ENCODE data around the gene TSPAN9.

TSPAN9 gene

DNA sequence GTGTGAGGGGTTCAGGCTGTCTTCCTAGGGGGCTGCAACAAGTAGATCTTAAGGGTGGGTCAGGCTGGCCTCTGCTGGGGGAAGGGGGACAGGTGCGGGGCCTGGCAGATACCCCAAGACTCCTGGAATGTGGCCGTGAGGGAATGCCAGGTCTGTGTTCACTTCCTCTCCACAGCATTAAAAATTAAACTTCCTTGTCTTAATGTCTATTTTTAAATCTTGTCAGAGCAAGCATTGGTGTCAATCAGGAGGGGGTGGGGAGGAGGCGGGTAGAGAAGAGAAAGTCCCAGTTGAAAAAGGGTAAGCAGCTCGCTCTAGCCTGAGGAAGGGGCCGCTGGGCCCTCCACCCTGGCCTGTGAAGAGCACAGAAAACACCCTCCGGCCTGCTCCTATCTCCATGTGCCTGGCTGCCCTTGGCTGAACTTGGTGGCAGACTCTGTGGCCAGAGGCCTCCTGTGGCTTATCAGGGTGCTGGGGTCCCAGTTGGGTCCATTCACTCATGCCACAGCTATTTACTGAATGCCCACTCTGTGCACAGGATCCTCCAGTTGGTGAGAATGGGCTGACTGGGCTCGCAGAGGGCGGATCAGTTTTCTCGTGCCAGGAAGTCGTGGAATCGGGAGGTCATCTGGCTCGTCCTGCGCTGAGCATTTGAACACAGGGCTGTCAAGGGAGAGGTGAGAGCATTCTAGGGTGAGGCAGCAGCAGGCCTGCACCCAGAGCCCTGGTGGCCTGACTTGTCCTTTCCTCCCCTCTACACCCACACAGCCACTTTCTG is 128.8 kb downstream of the TSPAN9 start:
- no peaks in the 10 kb centered on the region for H3K36me3 Mint-ChIP-seq
- no peak for DNase-seq (ENCODE audit: low spot score in 2 of 2)
- H3K9me3 Mint-ChIP-seq: no peaks in the 10 kb centered on the region
- ATAC-seq (ENCODE audit: low read depth): no peak
- H3K27me3 Mint-ChIP-seq: peaks cover 21% of the 10 kb centered on the region
- peaks cover 13% of the 10 kb centered on the region for H3K4me1 Mint-ChIP-seq
- no peak overlapping the region for H3K4me3 Mint-ChIP-seq
- no peak overlapping the region for H3K27ac Mint-ChIP-seq

GRCh38 chr12:3206536-3207072 is 129.4 kb downstream of the TSPAN9 start:
- Mint-ChIP-seq H3K27ac (no peak overlapping the region), H3K4me3 (no peak overlapping the region), H3K4me1 (peaks cover 8% of the 10 kb centered on the region), H3K27me3 (peaks cover 16% of the 10 kb centered on the region), H3K36me3 (no peaks in the 10 kb centered on the region), H3K9me3 (no peaks in the 10 kb centered on the region)
- ATAC-seq (ENCODE audit: low read depth) (no peak), DNase-seq (ENCODE audit: low spot score in 2 of 2) (no peak)

DNA sequence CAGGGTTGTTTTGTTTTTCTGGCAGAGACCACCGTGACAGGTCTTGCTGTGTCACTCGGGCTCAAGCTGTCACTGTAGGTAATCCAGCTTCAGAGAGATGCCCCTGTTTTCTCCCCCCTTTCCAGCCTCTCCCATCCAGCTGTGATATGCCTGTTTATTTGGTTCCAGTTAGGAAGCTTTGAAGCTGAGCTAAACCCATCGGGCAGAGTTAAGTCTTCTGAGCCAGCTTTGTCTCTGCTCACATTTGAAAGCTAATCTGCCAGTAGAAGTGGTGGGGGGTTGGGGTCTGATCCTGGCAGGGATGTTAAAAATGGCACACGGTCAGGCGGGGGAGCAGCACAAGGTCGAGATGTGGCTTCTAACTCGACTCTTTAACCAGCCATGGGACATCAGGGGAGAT is 130.0 kb downstream of the TSPAN9 start:
- Mint-ChIP-seq H3K27ac (no peak overlapping the region), H3K4me1 (peaks cover 8% of the 10 kb centered on the region), H3K4me3 (no peak overlapping the region), H3K36me3 (no peaks in the 10 kb centered on the region), H3K27me3 (peaks cover 16% of the 10 kb centered on the region), H3K9me3 (no peaks in the 10 kb centered on the region)
- ATAC-seq (ENCODE audit: low read depth) (no peak), DNase-seq (ENCODE audit: low spot score in 2 of 2) (no peak)

DNA sequence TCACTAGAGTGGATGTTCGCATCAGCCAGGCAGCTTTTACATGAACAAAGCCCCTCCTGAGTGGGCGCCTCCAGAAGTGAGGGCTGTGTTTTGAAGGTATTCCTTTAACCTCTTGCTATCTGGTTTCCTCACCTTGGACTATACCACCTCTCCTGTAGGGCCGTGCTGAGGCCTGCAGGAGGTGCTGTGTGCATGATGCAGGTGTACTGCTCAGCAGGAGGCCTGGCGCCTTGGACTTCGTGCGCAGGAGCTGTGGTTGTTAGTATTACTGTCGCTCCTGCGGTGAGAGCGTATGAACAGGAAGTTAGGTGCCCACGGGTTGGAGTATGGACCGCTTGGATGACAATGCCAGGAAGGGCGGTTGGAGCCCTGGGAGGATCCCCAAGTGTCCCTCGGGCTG is 130.7 kb downstream of the TSPAN9 start:
- DNase-seq (ENCODE audit: low spot score in 2 of 2) (no peak), ATAC-seq (ENCODE audit: low read depth) (no peak)
- Mint-ChIP-seq H3K4me3 (no peak overlapping the region), H3K9me3 (no peaks in the 10 kb centered on the region), H3K27ac (no peak overlapping the region), H3K4me1 (peaks cover 7% of the 10 kb centered on the region), H3K36me3 (no peaks in the 10 kb centered on the region), H3K27me3 (peaks cover 15% of the 10 kb centered on the region)

DNA sequence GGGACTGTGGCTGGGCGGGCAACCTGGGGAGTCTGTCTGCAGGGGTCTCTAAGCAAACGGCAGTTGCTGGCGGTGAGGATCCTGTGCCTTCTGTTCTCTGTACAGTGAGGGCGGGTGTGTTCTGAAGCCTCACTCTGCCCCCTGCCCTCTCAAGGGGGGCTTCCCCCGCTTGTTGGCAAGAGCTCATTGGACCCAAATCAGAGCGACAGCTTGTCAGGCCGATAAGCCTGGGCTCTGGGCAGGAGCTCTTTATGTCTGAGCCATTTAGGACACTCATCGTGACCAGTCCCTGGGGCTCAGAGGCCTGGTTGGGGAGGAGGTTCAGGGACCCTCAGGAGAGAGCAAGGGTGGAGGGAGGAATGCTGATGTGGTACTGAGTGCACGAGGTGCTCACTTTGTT is 136.0 kb downstream of the TSPAN9 start:
- Mint-ChIP-seq H3K36me3 (no peaks in the 10 kb centered on the region), H3K4me3 (no peak overlapping the region), H3K27me3 (peaks cover 2% of the 10 kb centered on the region), H3K27ac (no peak overlapping the region), H3K4me1 (peaks cover 18% of the 10 kb centered on the region), H3K9me3 (no peaks in the 10 kb centered on the region)
- no peak for DNase-seq (ENCODE audit: low spot score in 2 of 2)
- no peak for ATAC-seq (ENCODE audit: low read depth)

DNA sequence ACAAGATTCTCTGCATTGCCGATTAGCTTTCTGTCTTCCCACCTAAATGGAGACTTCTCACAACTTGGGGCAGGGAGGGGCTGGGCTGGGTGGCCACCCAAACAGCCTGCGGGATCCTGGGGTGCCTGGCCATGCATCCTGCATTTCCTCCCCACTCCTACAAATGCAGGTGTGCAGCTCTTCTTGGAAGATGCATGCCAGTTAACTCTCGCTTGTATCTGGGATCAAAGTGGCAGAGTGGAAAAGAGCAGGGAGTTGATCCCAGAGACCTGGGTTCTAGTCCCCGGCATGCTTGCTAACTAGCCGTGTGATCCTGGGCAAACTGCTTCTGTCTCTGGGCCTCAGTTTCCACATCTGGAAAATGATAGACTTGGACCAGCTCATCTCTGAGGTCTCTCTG is 136.6 kb downstream of the TSPAN9 start:
- H3K4me3 Mint-ChIP-seq: no peak overlapping the region
- ATAC-seq (ENCODE audit: low read depth) (no peak), DNase-seq (ENCODE audit: low spot score in 2 of 2) (no peak)
- H3K9me3 Mint-ChIP-seq: no peaks in the 10 kb centered on the region
- no peak overlapping the region for H3K27ac Mint-ChIP-seq
- H3K36me3 Mint-ChIP-seq: no peaks in the 10 kb centered on the region
- H3K27me3 Mint-ChIP-seq: peaks cover 2% of the 10 kb centered on the region
- H3K4me1 Mint-ChIP-seq: peaks cover 21% of the 10 kb centered on the region

DNA sequence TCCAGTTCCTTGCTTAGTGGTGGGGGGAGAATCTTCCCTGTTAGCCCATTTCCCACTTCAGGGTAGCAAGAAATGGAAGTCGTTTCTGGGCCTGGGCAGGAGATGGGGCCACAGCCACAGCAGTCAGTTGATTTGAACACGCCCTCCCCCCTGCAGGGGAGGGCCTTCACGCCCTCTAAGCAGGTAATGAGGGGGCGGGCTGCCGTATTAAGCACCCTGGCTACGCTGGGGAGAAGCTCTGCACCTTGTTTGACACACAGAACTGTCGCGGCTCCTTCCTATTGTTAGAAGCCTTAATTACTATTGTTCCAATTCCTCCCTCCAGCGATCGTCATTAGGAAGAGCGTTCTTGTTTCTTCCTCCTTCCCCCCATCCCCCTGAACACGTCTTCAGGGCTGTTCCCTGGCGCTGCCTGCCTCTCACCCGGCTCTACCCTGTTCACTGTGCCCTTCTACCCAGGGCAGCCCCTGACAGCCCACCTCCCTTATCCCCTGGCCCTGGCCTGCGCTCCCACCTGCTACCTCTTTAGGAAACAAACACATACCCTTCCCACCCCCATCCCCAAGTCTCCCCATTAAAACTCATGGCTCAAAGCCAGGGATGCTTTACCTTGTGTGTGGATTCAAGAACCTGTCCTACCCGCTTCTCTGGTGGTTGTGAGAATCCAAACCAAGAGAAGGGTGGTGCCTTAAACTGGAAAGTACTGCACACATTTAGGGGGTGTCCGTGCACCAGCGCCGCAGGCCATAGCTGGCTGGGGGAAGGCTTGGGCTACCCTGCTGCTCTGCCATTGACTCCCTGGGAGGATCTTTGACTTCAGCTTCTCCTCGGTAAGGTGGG is 137.6 kb downstream of the TSPAN9 start:
- DNase-seq (ENCODE audit: low spot score in 2 of 2): no peak
- Mint-ChIP-seq H3K4me1 (peaks cover 21% of the 10 kb centered on the region), H3K27me3 (peaks cover 2% of the 10 kb centered on the region), H3K9me3 (no peaks in the 10 kb centered on the region), H3K36me3 (no peaks in the 10 kb centered on the region), H3K27ac (no peak overlapping the region), H3K4me3 (no peak overlapping the region)
- peak; percentile 83 for ATAC-seq (ENCODE audit: low read depth)

DNA sequence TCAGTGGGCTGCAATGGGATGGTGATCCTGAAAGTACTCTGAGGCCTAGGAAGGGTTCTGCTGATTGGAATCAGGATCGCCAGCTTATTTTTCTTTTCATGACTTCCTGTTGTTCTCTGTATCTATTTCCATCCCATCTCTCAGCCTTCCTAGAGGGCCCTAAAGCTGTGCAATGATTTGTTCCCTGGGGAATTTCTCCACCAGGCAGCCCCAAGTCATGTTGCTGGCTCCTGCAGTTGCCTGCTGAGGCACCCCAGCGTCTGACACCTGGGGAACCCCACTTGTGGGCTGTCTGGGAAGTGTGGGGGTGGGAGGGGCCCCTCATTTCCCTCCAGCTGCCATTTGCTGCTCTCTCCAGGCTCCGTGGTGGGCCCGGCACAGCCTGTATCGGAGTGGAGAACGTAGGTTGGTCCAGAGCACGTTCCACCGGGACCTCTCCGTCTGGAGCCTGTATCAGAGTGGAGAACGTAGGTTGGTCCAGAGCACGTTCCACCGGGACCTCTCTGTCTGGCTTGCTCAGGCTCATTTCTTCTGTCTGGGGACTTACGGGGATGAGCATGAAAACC is 138.3 kb downstream of the TSPAN9 start:
- Mint-ChIP-seq H3K27me3 (peaks cover 2% of the 10 kb centered on the region), H3K4me3 (no peak overlapping the region), H3K9me3 (no peaks in the 10 kb centered on the region), H3K36me3 (no peaks in the 10 kb centered on the region), H3K27ac (no peak overlapping the region), H3K4me1 (peaks cover 21% of the 10 kb centered on the region)
- ATAC-seq (ENCODE audit: low read depth): no peak
- DNase-seq (ENCODE audit: low spot score in 2 of 2): no peak

DNA sequence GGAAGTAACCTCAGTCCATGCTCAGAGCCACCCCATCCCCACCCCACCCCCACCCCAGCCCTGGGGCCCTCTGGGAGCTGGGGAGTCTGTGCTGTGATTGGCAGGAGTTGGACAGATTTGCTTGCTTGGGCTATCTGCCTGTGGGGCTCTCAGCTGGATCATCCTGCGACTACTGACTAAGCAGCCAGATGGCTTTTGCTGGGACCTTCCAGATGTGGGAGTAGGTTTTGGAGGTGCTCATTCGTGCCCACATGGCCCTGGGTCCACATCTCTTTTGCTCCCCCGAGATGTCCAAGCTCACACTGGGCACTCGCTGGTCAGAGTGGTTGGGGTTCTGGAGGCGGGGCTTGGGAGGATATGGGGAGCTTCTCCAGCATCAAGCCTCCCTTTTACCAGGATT is 138.9 kb downstream of the TSPAN9 start:
- no peak for ATAC-seq (ENCODE audit: low read depth)
- peaks cover 2% of the 10 kb centered on the region for H3K27me3 Mint-ChIP-seq
- DNase-seq (ENCODE audit: low spot score in 2 of 2): no peak
- H3K36me3 Mint-ChIP-seq: no peaks in the 10 kb centered on the region
- no peaks in the 10 kb centered on the region for H3K9me3 Mint-ChIP-seq
- no peak overlapping the region for H3K4me3 Mint-ChIP-seq
- H3K27ac Mint-ChIP-seq: no peak overlapping the region
- peaks cover 21% of the 10 kb centered on the region for H3K4me1 Mint-ChIP-seq

- H3K27ac Mint-ChIP-seq: no peak overlapping the region
- H3K4me3 Mint-ChIP-seq: no peak overlapping the region
- H3K4me1 Mint-ChIP-seq: peaks cover 21% of the 10 kb centered on the region
- peaks cover 2% of the 10 kb centered on the region for H3K27me3 Mint-ChIP-seq
- DNase-seq (ENCODE audit: low spot score in 2 of 2) (no peak), ATAC-seq (ENCODE audit: low read depth) (no peak)
- no peaks in the 10 kb centered on the region for H3K9me3 Mint-ChIP-seq
- no peaks in the 10 kb centered on the region for H3K36me3 Mint-ChIP-seq
Observed at GRCh38 chr12:3216726-3217682, 139.8 kb downstream of the TSPAN9 start.

- H3K36me3 Mint-ChIP-seq: no peaks in the 10 kb centered on the region
- ATAC-seq (ENCODE audit: low read depth): no peak
- H3K27me3 Mint-ChIP-seq: peaks cover 5% of the 10 kb centered on the region
- DNase-seq (ENCODE audit: low spot score in 2 of 2): no peak
- H3K4me1 Mint-ChIP-seq: peaks cover 21% of the 10 kb centered on the region
- H3K9me3 Mint-ChIP-seq: no peaks in the 10 kb centered on the region
- H3K27ac Mint-ChIP-seq: no peak overlapping the region
- H3K4me3 Mint-ChIP-seq: no peak overlapping the region
Observed at GRCh38 chr12:3217683-3218079, 140.5 kb downstream of the TSPAN9 start.

DNA sequence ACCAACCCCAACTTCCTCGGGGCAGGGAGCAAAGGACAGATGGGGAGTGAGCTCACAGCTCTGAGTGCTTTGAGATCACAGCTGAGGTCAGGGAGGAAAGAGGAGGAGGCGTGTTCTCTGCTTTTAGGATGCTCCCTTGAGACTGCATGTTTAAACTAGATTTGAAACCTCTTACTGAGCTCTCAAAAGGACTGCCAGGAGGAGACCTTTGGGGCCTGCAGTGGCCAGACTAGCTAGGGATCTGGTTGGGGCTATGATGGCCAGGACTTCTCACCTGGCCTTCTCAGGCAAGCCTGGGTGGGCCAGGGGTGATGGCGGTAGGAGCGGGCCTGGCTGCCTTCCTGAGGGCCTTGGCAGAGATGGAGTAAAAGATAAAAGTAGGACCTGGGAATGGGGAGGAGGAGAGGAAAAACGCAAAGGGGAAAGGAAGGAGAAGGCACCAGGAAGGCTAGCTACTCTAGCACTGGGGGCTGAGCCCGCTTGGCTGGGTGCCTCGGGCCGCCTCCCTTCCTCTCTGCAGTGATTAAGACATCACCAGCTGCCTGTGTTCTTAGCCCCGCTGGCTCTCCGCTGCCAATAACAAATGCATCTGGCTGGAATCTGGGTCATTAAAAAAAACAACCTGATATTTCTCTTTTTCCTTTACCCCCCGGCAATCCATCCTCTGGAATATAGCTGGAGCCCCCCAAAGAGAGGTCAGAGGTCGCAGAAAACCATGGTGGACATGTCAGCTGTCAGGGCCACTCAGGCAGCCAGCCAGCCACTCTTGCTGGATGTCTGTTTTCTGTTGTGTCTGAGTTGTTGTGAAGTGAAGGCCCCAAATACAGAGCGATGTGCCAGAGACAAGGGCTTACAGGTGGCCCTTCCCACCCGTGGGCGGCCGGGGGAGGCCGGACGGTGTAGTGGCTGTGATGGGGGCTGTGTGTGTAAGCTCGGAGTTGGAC is 141.3 kb downstream of the TSPAN9 start:
- no peak overlapping the region for H3K27ac Mint-ChIP-seq

More for the DNA sequence above, 141.3 kb downstream of the TSPAN9 start:
- ATAC-seq (ENCODE audit: low read depth) (no peak), DNase-seq (ENCODE audit: low spot score in 2 of 2) (no peak)
- Mint-ChIP-seq H3K4me3 (no peak overlapping the region), H3K4me1 (peaks cover 21% of the 10 kb centered on the region), H3K36me3 (no peaks in the 10 kb centered on the region), H3K27me3 (peaks cover 5% of the 10 kb centered on the region), H3K9me3 (no peaks in the 10 kb centered on the region)
